Stomach (tissue), 4 donors: ENCODE results near the gene NUDT16L1.

ENCODE experiments used
- POLR2A ChIP-seq, 4 donors: fragments of 450-650 bp; IDR thresholded peaks; one replicate each; pipeline ENCODE4 v1.6.1; 2016; ENCODE audit warnings: antibody characterized with exemption in 4 of 4, control low read depth in 2 of 4, mild to moderate bottlenecking in 1 of 4, moderate library complexity in 1 of 4
- TF ChIP-seq, protein P1 (sequence below), 7 experiments: fragments of 450-650 bp in 4 of 7; fragments of 200-600 bp in 3 of 7; sonication (generic) in 3 of 7; IDR thresholded peaks; one replicate each; pipeline ENCODE4 v1.5.1; 2016 to 2019; ENCODE audit warnings: antibody characterized with exemption in 7 of 7, control low read depth in 2 of 7, mild to moderate bottlenecking in 1 of 7

GRCh38 chr16:4648917-4649316 is 44.4 kb upstream of the NUDT16L1 start:
- TF ChIP-seq, protein P1, sequence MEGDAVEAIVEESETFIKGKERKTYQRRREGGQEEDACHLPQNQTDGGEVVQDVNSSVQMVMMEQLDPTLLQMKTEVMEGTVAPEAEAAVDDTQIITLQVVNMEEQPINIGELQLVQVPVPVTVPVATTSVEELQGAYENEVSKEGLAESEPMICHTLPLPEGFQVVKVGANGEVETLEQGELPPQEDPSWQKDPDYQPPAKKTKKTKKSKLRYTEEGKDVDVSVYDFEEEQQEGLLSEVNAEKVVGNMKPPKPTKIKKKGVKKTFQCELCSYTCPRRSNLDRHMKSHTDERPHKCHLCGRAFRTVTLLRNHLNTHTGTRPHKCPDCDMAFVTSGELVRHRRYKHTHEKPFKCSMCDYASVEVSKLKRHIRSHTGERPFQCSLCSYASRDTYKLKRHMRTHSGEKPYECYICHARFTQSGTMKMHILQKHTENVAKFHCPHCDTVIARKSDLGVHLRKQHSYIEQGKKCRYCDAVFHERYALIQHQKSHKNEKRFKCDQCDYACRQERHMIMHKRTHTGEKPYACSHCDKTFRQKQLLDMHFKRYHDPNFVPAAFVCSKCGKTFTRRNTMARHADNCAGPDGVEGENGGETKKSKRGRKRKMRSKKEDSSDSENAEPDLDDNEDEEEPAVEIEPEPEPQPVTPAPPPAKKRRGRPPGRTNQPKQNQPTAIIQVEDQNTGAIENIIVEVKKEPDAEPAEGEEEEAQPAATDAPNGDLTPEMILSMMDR (IDR thresholded peaks at IDR 0.05) = no peak
- no peak for TF ChIP-seq POLR2A (IDR thresholded peaks at IDR 0.05)
